ENCODE results near the gene PANK4.

The PANK4 gene

DNA sequence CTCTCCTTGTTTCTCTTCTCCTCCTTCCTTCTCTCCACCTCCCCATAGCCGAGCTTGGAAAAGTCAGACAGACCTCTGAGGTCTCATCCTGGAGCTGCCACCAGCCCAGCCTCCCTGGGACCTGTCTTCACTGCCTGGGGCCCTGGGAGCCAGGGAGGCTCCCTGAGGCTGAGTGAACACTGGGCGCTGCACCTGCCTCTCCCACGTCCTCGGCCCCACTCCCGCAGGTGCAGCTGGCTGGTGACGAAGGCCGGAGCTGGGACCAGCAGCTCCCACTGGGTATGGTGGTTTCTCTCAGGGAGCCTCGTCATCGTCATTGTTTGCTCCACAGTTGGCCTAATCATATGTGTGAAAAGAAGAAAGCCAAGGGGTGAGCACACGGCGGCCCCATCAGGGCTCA, 35.0 kb upstream of the PANK4 start:
- TF ChIP-seq, protein P1, sequence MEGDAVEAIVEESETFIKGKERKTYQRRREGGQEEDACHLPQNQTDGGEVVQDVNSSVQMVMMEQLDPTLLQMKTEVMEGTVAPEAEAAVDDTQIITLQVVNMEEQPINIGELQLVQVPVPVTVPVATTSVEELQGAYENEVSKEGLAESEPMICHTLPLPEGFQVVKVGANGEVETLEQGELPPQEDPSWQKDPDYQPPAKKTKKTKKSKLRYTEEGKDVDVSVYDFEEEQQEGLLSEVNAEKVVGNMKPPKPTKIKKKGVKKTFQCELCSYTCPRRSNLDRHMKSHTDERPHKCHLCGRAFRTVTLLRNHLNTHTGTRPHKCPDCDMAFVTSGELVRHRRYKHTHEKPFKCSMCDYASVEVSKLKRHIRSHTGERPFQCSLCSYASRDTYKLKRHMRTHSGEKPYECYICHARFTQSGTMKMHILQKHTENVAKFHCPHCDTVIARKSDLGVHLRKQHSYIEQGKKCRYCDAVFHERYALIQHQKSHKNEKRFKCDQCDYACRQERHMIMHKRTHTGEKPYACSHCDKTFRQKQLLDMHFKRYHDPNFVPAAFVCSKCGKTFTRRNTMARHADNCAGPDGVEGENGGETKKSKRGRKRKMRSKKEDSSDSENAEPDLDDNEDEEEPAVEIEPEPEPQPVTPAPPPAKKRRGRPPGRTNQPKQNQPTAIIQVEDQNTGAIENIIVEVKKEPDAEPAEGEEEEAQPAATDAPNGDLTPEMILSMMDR (IDR thresholded peaks at IDR 0.05; ENCODE audit: low read depth, low read length) = no peak
- no peak overlapping the region for H3K4me3 ChIP-seq (ENCODE audit: low read depth, low read length)

DNA sequence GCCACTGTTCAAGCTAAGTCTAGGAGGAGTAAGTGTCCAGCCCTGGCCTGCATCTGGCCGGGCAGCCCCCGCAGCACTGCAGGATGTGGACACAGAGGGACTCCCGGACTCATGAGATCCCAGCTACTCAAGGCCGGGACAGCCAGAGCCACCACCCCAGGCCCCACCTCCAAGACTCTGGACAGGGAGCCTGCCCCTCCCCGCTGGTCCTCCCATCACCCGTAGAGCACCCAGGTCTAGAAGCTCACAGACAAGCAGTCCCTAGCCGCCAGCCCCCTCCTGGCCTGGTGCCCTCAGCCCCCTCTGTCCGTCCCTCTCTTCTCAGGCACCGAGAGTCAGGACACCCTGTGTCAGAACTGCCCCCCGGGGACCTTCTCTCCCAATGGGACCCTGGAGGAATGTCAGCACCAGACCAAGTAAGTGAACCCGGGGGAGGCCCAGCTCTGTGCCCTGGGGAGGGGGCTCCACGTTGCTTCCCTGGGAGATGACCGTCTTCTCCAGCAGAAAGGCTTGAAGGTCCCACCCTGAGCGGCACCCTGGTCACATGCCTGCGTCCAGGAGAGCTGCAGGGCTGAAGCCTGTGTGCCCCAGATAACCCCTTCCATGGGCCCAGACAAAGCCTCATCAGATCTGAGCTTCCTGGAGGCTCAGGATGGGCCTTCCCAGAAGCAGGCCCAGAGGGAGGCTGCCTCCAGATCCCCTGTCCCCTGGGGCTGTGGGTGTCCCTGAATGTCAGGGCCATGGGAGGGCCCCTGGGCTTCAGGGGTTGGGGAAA, 34.1 kb upstream of the PANK4 start:
- no peak overlapping the region for H3K4me3 ChIP-seq (ENCODE audit: low read depth, low read length)
- TF ChIP-seq, protein P1 (IDR thresholded peaks at IDR 0.05; ENCODE audit: low read depth, low read length) = no peak

DNA sequence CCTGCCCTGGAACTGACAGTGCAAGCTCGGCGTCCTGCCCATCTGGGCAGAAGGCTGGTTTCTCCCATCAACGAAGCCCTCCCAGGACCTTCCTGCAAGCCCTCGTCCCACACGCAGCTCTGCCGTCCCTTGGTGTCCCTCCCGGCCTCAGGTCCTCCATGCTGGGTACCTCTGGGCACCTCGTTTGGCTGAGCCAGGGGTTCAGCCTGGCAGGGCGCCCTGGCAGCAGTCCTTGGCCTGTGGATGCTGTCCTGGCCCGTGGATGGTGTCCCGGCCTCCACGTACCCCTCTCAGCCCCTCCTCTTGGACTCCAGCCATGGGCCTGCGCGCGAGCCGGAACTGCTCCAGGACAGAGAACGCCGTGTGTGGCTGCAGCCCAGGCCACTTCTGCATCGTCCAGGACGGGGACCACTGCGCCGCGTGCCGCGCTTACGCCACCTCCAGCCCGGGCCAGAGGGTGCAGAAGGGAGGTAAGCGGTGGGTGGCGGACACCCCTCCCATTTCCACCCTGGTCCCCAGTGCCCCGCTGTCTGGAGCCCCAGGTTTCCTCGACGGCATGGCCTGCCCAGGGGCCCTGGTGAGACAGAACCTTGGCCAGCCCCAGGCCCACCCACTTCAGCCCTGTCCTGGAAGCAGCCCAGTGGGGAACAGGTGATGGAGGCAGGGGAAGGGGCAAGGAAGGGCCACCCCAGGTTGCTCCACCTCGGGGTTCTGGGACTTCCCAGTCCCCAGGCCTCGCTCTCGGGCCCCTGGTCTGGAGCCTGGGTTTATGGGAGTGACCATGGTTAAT, 33.3 kb upstream of the PANK4 start:
- no peak overlapping the region for H3K4me3 ChIP-seq (ENCODE audit: low read depth, low read length)
- TF ChIP-seq, protein P1 (IDR thresholded peaks at IDR 0.05; ENCODE audit: low read depth, low read length) = no peak

DNA sequence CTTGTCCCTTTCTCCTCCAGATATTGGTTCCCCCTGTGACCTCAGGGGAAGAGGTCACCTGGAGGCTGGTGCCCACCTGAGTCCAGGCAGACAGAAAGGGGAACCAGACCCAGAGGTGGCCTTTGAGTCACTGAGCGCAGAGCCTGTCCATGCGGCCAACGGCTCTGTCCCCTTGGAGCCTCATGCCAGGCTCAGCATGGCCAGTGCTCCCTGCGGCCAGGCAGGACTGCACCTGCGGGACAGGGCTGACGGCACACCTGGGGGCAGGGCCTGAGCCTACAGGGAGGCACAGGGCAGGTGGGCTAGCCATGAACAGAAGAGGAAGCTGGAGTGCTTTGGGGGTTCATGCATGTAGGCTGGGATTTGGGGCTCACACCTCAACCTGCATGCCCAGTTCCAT, 32.5 kb upstream of the PANK4 start:
- no peak overlapping the region for H3K4me3 ChIP-seq (ENCODE audit: low read depth, low read length)
- TF ChIP-seq, protein P1 (IDR thresholded peaks at IDR 0.05; ENCODE audit: low read depth, low read length) = no peak

DNA sequence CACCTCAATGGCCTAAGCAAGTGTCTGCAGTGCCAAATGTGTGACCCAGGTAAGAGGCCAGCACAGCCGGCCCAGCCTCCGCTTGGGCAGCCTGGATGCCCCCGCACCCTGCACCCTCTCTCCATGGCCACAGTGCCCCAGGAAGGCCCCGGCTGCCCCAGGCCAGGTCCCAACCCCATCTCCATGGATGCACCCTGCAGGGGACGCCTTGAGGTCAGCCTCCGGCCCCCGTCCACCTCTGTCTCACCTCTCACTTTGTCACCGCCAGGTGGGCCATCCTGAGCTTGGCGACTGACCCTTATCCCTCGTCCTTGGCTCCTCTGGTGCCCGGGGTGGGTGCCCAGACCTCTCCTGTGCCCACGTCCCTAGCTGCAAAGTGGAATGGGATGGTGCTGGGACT, 32.0 kb upstream of the PANK4 start:
- TF ChIP-seq, protein P1 (IDR thresholded peaks at IDR 0.05; ENCODE audit: low read depth, low read length) = no peak
- no peak overlapping the region for H3K4me3 ChIP-seq (ENCODE audit: low read depth, low read length)

DNA sequence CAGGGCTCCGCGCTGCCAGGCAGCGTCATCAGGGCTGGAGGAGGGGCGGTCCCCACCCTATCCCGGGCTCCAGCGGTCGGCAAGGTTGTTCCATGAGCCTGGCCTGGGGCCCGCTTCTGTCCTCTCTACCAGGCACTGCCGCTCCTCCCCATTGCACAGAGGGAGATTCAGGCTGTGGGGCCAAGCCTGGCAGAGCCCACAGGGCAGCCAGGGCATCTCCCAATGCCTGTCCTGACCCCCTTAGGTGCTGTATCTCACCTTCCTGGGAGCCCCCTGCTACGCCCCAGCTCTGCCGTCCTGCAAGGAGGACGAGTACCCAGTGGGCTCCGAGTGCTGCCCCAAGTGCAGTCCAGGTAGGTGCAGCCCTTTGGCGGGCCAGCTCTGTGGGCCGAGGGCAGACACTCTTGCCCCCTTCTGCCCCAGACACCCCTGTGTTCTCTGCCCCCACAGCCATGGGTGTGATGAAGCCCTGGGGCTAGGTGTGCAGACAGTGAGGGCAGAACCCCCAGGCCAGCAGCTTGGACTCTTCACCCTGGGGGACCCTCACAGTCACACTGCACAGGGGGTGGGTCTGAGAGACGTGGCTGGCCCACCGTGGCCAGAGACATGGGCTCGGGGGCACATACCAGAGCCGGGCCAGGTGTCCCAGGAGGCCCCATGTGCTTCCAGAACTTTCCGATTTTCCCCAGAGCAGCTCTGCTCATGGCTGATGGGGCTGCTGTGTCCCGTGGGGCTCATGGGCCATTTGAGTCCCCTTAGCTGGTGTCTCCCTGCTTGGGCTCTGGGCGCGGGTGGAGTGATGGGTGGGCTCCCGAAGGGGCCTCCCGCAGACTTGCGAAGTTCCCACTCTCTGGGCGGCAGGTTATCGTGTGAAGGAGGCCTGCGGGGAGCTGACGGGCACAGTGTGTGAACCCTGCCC, 31.3 kb upstream of the PANK4 start:
- TF ChIP-seq, protein P1 (IDR thresholded peaks at IDR 0.05; ENCODE audit: low read depth, low read length) = no peak
- H3K4me3 ChIP-seq (ENCODE audit: low read depth, low read length) = no peak overlapping the region

Measured in WI38 (cell line).